COR-L47 (cell line): Measurements from ENCODE around the gene RAB1A.
"Not testable (repeated sequence)": the region's sequence is repeated elsewhere in the genome, so short reads cannot be mapped to it uniquely, and the experiment has no call there.

Source experiments
- DNase-seq: peaks from one replicate; lab custom pipeline; 2025; lab: John Stamatoyannopoulos, UW

Gene RAB1A

DNA sequence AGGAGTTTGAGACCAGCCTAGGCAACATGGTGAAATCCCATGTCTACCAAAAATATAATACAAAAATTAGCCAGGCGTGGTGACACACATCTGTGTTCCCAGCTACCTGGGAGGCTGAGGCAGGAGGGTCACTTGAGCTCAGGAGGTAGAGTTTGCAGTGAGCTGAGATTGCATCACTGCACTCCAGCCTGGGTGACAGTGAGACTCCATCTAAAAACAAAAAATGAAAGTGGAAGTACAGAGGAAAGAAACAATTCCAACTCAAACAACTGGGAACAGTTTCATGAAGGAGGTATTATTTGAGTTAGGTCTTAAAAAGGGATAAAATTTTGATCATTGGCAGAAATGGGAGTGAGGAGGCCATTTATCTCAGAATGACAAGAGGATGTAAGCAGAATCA is 6.3 kb upstream of the RAB1A start:
- no peak for DNase-seq

- no peak for DNase-seq
These were observed 4.3 kb upstream of the RAB1A start for GRCh38 chr2:65134158-65134557.

DNA sequence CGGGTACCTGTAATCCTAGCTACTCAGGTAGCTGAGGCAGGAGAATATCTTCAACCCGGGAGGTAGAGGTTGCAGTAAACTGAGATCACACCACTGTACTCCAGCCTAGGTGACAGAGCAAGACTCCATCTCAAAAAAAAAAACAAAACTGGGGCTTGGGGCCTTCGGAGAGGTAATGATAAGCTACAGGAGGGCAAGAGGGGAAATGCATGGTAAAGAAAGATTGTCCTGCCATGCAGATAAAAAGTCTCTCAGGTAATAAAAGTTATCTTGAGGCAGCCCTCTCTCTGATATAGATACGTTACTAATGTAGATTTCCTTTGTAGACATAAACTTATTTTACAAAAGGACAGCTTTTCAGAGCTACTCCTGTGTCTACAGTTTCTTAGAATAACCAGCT is 3.7 kb upstream of the RAB1A start:
- DNase-seq: no peak

DNA sequence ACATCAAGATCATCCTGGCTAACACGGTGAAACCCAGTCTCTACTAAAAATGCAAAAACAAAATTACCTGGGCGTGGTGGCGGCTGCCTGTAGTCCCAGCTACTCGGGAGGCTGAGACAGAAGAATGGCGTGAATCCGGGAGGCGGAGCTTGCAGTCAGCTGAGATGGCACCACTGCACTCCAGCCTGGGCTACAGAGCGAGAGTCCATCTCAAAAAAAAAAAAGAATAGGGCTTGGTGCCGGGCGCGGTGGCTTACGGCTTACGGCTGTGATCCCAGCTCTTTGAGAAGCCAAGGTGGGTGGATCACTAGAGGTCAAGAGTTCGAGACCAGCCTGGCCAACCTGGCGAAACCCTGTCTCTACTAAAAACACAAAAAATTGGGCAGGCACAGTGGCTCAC is 3.0 kb upstream of the RAB1A start:
- not testable (repeated sequence) for DNase-seq

DNA sequence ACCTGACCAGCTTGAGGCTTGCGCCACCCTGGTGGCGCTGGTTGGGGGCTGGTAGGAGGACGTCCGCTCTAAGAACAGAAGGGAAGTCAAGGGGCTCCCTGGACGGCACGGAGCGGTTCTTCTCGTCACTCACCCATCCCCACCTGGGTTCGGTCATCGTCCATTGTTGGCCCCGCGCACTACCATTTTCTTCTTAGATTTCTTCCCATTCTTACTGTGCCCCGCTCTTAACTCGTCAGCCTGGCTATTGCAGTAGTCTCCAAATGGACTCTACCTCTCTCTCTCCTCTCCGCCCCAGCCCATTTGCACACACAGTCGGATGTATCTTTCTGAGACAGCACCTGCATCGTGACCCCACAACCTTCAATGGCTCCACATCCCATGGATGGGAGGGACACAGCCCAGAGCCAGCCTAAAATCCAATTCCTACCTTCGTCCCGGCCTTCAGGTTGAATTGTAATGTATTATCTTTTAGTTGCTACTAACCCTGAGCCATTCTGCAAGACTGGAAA is 814 bp upstream of the RAB1A start:
- DNase-seq: no peak

DNA sequence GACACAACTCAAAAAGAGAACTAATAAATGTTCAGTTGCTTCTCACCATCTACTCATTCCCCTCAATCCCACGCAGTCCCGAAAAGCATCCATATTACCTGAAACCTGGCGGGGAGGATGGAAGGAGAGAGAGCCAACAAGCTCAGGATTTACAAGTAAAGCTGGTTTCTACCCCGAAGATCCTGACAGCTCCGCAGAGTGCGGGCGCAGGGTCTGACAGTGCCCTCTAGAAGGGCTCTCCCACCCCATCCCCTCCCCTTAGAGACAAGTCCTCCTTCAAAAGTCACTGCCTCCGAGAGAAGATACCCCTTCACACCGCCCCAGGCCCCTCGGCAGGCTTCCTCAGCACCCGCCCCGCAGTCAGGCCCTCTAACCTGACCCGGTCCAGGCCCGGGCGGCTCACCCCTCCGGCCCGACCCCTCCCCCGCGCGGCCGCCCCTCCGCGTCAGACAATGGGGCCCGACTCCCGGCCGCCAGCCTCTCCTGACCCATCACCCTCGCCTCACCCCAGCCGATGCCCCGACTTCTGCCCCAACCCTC is 550 bp downstream of the RAB1A start:
- no peak for DNase-seq

GRCh38 chr2:65128297-65129190 is 1.4 kb downstream of the RAB1A start:
- DNase-seq: no peak

DNA sequence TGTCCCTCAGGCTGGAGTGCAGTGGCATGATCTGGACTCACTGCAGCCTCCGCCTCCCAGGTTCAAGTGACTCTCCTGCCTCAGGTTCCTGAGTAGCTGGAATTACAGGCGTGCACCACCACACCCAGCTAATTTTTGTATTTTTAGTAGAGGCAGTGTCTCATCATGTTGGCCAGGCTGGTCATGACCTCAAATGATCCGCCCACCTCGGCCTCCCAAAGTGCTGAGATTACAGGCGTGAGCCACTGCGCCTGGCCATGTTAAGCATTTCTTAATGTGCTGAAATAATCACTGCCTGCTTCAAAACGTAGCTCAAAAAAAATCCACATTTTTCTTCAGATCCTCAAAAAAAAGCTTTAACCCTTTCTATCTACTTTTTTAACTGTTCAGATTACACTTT is 4.4 kb downstream of the RAB1A start:
- not testable (repeated sequence) for DNase-seq

- no peak for DNase-seq
These were observed 7.6 kb downstream of the RAB1A start for GRCh38 chr2:65122313-65122712.

DNA sequence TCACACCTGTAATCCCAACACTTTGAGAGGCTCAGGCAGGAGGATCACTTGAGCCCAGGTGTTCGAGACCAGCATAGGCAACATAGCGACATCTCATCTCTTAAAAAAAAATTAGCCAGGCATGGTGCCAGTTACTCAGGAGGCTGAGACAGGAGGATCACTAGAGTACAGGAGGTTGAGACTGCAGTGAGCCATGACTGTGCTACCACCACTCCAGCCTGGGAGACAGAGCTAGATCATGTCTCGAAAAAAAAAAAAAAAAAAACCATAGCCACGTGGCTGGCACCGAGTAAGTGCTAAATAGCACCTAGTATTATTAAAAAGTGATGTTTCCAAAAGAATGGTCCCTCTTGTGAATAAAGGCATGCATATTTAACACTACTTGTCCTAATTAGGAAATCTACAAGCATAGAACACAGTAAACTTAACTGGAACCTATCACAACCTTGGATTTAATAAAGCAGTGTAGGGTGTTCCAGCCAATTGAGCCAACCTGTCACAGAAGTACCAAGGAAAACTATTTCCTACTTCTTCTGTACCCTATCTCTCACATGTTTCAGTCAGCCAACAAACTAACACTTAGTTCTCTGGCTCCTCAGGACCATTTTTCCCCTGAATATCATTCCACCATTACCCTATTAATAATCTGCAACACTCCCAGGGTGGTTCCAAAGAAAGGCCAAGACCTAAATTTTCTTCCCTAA is 8.8 kb downstream of the RAB1A start:
- no peak for DNase-seq

DNA sequence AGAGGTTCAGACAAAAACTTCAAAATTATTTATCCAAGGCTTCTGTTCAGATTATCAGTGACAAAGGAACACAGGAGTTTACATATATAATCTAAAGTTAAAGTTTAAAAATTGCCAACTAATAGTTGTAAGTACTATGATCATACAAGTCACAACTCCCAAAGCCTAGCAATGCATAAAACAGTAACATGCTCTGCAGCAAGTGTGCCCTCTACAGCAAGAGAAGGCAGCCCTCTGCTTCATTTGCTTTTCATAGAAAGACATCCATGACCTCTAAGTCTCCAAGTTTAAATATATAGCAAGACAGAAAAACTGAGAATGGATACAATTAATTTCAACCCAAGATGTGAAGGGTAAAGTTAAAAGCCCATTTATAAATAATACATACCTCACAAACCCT is 13.3 kb downstream of the RAB1A start:
- no peak for DNase-seq

DNA sequence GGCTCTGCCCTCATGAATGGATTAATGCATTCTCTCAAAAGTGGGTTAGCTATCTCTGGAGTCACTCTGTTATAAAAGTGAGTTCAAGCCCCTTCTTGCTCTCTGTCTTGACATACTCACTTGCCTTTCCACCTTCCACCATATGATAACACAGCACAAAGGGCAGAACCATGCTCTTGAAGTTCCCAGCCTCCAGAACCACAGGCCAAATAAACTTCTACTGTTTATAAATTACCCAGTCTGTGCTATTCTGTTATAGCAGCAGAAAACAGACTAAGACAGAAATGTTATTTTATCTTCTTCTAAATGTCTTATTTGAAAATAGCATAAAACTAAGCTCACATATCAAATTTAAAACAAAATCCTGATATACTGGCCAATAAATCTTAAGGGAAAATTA is 15.0 kb downstream of the RAB1A start:
- DNase-seq: no peak

DNA sequence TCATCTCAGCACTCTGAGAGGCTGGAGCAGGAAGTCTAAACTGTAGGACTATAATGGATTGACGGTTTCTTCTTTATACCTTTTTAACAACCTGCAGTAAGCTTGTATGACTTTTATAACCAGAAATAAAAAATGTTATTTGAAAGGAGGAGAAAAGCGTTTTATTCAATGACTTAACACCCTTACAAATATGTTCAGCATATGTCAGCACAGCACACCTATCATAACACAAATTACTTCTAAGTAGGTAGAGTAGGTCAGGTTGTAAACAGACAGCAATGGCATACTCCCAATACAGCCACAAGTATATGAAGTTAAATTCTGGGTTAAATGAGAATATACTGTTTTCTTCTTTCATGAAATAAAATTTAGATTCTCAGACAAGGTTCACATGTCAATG is 16.1 kb downstream of the RAB1A start:
- DNase-seq: no peak

- no peak for DNase-seq
These were observed 16.7 kb downstream of the RAB1A start for GRCh38 chr2:65113229-65113628.

DNA sequence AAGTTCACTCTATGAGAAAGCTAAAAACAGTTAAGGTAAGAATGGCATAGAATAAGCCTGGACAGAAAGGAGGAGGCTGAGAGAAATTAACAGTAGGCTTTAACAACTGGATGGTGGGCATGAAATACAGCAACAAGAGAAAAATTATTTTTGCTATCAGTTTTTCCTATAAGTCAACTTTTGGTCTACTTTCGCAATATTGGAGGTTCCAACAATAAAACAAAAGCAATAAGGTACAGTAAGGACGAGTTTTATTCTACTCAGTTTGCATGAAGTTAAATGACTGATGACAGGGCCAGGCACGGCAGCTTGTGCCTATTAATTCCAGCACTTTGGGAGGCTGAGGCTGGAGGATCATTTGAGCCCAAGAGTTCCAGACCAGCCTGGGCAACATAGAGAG is 17.3 kb downstream of the RAB1A start:
- DNase-seq: no peak

GRCh38 chr2:65108780-65109179 is 21.1 kb downstream of the RAB1A start:
- DNase-seq: no peak

- no peak for DNase-seq
These were observed 22.4 kb downstream of the RAB1A start for GRCh38 chr2:65107530-65107929.

DNA sequence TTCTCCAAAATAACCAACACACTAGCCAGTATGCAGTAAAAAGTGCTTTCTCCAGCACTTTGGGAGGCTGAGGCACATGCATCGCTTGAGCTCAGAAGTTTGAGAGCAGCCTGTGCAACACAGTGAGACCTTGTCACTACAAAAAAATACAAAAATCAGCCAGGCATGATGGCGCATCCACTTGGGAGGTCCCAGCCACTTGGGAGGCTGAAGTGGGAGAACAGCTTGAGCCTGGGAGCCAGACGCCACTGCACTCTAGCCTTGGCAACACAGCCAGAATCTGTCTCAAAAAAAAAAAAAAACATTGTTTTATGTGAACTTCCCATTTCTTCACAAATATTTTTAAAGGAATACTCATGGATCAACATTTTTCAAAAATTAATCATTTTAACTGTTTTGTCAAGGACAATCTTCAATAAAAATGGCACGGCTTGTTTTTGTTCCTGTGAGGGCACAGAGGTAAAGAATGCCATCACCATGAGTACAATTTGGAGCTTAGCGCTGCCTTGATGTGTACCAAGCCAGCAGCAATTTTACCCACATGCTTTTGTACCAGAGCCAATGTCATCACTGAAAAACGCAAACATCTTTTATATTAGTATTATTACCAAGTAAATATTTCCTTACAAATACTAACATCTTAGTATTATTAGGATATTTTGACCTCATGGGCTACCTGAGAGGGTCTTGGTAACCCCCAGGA is 26.7 kb downstream of the RAB1A start:
- DNase-seq: no peak

GRCh38 chr2:65101071-65101470 is 28.8 kb downstream of the RAB1A start:
- DNase-seq: no peak

GRCh38 chr2:65098741-65099140 is 31.2 kb downstream of the RAB1A start:
- no peak for DNase-seq

GRCh38 chr2:65097844-65098243 is 32.1 kb downstream of the RAB1A start:
- DNase-seq: no peak

DNA sequence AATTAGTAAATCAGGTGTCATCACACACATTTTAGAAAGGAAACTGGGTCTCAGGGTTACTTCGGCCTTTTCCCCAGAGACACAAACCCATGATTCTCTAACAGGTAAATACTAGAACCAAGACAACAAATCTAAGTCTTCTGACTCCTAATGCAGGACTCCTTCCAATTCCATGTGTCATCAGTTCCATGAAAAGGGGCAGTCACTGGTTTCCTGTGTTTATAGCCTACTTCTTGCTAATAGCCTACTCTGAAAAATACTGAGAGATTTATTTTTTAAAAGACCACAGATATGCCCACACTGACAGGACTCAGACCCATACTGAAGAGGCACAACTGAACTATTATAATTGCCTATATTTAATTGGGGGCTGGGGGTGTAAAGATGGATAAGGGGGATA is 33.0 kb downstream of the RAB1A start:
- no peak for DNase-seq
